HG03565 (cell line): Measurements from ENCODE around the gene TSSK2.

Experiments
- ATAC-seq: cut with Tn5 transposase; IDR thresholded peaks from one replicate; pipeline ENCODE4 v1.9.1; 2021; ENCODE audit warnings: mild to moderate bottlenecking, moderate library complexity; ENCODE audit not compliant: unreplicated experiment

The TSSK2 gene

GRCh38 chr22:19179497-19180048 is 48.5 kb downstream of the TSSK2 start:
- no peak for ATAC-seq

GRCh38 chr22:19180234-19180633 is 49.1 kb downstream of the TSSK2 start:
- no peak for ATAC-seq

GRCh38 chr22:19180740-19181410 is 49.8 kb downstream of the TSSK2 start:
- no peak for ATAC-seq

- no peak for ATAC-seq
Measured at GRCh38 chr22:19181786-19182471, 50.8 kb downstream of the TSSK2 start.
